K562 (cell line): ENCODE measurements around the gene FGF14. TPM values are rescaled to one million over a fixed set of nuclear protein-coding genes. Genes with fewer than 3 reads are reported as not detected.

Experiments
- ATAC-seq: fragments of 200-7000 bp; cut with Tn5 transposase; 3 replicates; pipeline ENCODE4 v1.9.1; 2020; ENCODE audit warnings: moderate library complexity
- BruUV-seq: library from RNA; stranded (reverse); fragments of 400-500 nt; replicated peaks from 2 replicates; lab custom pipeline; 2021; lab: Mats Ljungman, UMichigan
- CTCF ChIA-PET: fragments of 300-600 bp; formaldehyde crosslinking; extraction: SDS; loops from one replicate; lab custom pipeline; 2021; ENCODE audit warnings: low intra/inter-chr PET ratio; lab: Yijun Ruan, JAX
- POLR2A ChIA-PET: fragments of 300-600, 350-650 bp; sonication (Branson Sonifier 250); formaldehyde crosslinking; extraction: SDS; loops from one replicate; lab custom pipeline; 2021; ENCODE audit warnings: antibody characterized with exemption, inconsistent platforms; lab: Yijun Ruan, JAX
- DNase-seq, 4 experiments: peaks; one replicate each; pipeline versions ENCODE4 v3.0.0 to v3.0.0-alpha.2; 2011 to 2018; ENCODE audit warnings: low spot score in 3 of 4, mixed read lengths in 3 of 4; ENCODE audit errors: extremely low read depth in 1 of 4
- FAIRE-seq: peaks from 2 replicates; lab custom pipeline; 2011; peaks lifted over from hg19 to GRCh38; lab: Jason Lieb, UNC
- H2AFZ ChIP-seq: 2 replicates; pipeline ENCODE4 v1.6.0; 2011; ENCODE audit warnings: low read depth, low read length, control low read depth, inconsistent platforms
- H3K27ac ChIP-seq: fragments of 200-600 bp; 3 replicates; pipeline ENCODE4 v1.8.0; 2011; ENCODE audit warnings: low read depth, mild to moderate bottlenecking, control low read depth, inconsistent platforms, low read length, moderate library complexity, mixed read lengths; ENCODE audit errors: extremely low read depth
- H3K27me3 ChIP-seq, 2 experiments: fragments of 300-600 bp in 1 of 2; 2 replicates in 1 of 2; 3 replicates in 1 of 2; pipeline versions ENCODE4 v1.6.0 to v1.8.0; 2011; ENCODE audit warnings: inconsistent platforms in 2 of 2, low read length in 2 of 2, mild to moderate bottlenecking in 1 of 2, mixed read lengths in 1 of 2, moderate library complexity in 1 of 2; ENCODE audit not compliant: control insufficient read depth in 2 of 2, insufficient read depth in 2 of 2
- H3K36me3 ChIP-seq: fragments of 300-600 bp; 3 replicates; pipeline ENCODE4 v1.8.0; 2011; ENCODE audit warnings: mild to moderate bottlenecking, low read length, inconsistent platforms; ENCODE audit not compliant: control insufficient read depth, insufficient read depth
- H3K4me1 ChIP-seq, 2 experiments: fragments of 200-600 bp in 1 of 2; replicated peaks in 1 of 2; 2 replicates in 1 of 2; 3 replicates in 1 of 2; pipeline versions ENCODE4 v1.5.1 to v1.8.0; 2011; ENCODE audit warnings: inconsistent platforms in 2 of 2, low read length in 2 of 2, mild to moderate bottlenecking in 1 of 2, mixed read lengths in 1 of 2, moderate library complexity in 1 of 2; ENCODE audit not compliant: control insufficient read depth in 2 of 2, insufficient read depth in 2 of 2
- H3K4me2 ChIP-seq: 2 replicates; pipeline ENCODE4 v1.6.1; 2011; ENCODE audit warnings: low read length, control low read depth, inconsistent platforms, mixed read lengths; ENCODE audit not compliant: insufficient read depth
- H3K4me3 ChIP-seq: fragments of 200-600 bp; sonication (generic), shearing (Covaris generic); 2 replicates; pipeline ENCODE4 v1.5.1; 2016; ENCODE audit warnings: control low read depth, inconsistent platforms
- H3K79me2 ChIP-seq: fragments of 200-600 bp; 3 replicates; pipeline ENCODE4 v1.8.0; 2011; ENCODE audit warnings: low read length, inconsistent platforms; ENCODE audit not compliant: control insufficient read depth, insufficient read depth
- H3K9ac ChIP-seq, 2 experiments: 2 replicates each; pipeline versions ENCODE4 v1.6.0 to v1.6.1; 2011; ENCODE audit warnings: low read depth in 2 of 2, low read length in 2 of 2, control low read depth in 1 of 2, inconsistent platforms in 1 of 2, mild to moderate bottlenecking in 1 of 2, mixed read lengths in 1 of 2; ENCODE audit not compliant: insufficient read depth in 1 of 2
- H3K9me1 ChIP-seq: one replicate; pipeline ENCODE4 v1.6.0; 2011; ENCODE audit warnings: inconsistent platforms, mild to moderate bottlenecking, low read length, moderate library complexity; ENCODE audit not compliant: control insufficient read depth, insufficient read depth
- H3K9me3 ChIP-seq: replicated peaks from 2 replicates; pipeline ENCODE4 v1.5.1; 2011; ENCODE audit warnings: low read depth, low read length, inconsistent platforms; ENCODE audit not compliant: control insufficient read depth, insufficient read depth
- H4K20me1 ChIP-seq: replicated peaks from 2 replicates; pipeline ENCODE4 v1.6.1; 2011; ENCODE audit warnings: low read length, inconsistent platforms, mixed read lengths; ENCODE audit not compliant: control insufficient read depth, insufficient read depth
- GATA2 ChIP-seq: sonication (generic); formaldehyde crosslinking; IDR thresholded peaks from 2 replicates; pipeline ENCODE4 v1.4.0; 2020; ENCODE audit warnings: mild to moderate bottlenecking, missing genetic modification reagents
- RNF219 ChIP-seq: fragments of 250-450 bp; sonication (Bioruptor Pico); IDR thresholded peaks from 2 replicates; pipeline ENCODE4 v1.5.0; 2022; ENCODE audit warnings: mild to moderate bottlenecking
- SRF ChIP-seq, 2 experiments: fragments of 250-450, 450-650 bp in 1 of 2; sonication (Bioruptor Pico) in 1 of 2; sonication (generic) in 1 of 2; formaldehyde crosslinking; IDR thresholded peaks; 2 replicates each; pipeline versions ENCODE4 v1.5.0 to v1.5.1; 2020 to 2022; ENCODE audit warnings: mild to moderate bottlenecking in 1 of 2, missing genetic modification reagents in 1 of 2
- ZNF436 ChIP-seq: fragments of 250-450, 450-650 bp; sonication (Bioruptor Pico); formaldehyde crosslinking; IDR thresholded peaks from 2 replicates; pipeline ENCODE4 v1.7.0; 2020; ENCODE audit warnings: mild to moderate bottlenecking
- ZNF778 ChIP-seq: fragments of 450-650 bp; formaldehyde crosslinking; IDR thresholded peaks from 2 replicates; pipeline ENCODE4 v1.4.0; 2020; ENCODE audit warnings: mild to moderate bottlenecking, moderate library complexity
- WGBS: fragments of 100-300 bp; shearing (Covaris generic); methylation state at CpG from one replicate; pipeline ENCODE4 v1.1.6; 2016; ENCODE audit warnings: low coverage, mixed read lengths; ENCODE audit not compliant: insufficient coverage; ENCODE audit errors: missing lambda C conversion rate; 5-methylcytosine and 5-hydroxymethylcytosine counted together
- in situ Hi-C: fragments of 300-500 bp; cut with MboI; formaldehyde crosslinking; loops from 4 replicates; pipeline ENCODE4 v1.15.0; 2018; ENCODE audit warnings: inconsistent platforms, mixed read lengths
- intact Hi-C: fragments of 100-400 bp; cut with micrococcal nuclease; formaldehyde crosslinking; loops from 2 replicates; pipeline ENCODE4 v1.14.2; 2022
- microRNA-seq: library from miRNA; unstranded; fragments of <30 nt; microRNA quantifications from one replicate; pipeline ENCODE4, GENCODE V29; 2018; ENCODE audit warnings: borderline microRNAs expressed
- polyA plus RNA-seq, 8 experiments: library from polyadenylated mRNA; depleted of rRNA in 4 of 8; stranded (reverse) in 5 of 8; unstranded in 3 of 8; fragments of >200 nt; fragmentation: Nextera tagmentation in 2 of 8; fragmentation: Illumina TruSeq in 1 of 8; extraction: Ambion mirVana in 2 of 8; extraction: Trizol in 1 of 8; gene quantifications; 2 replicates each; pipeline versions ENCODE4 v1.2.1 to v1.2.3, GENCODE V29; 2011 to 2014; ENCODE audit warnings: inconsistent platforms in 1 of 8, missing spikeins in 1 of 8
- small RNA-seq: library from RNA; depleted of rRNA; stranded (forward); fragments of <200 nt; gene quantifications from one replicate; pipeline ENCODE3, GENCODE V24; 2014
- total RNA-seq, 7 experiments: library from RNA; depleted of rRNA in 6 of 7; stranded (reverse); fragments of >200 nt in 6 of 7; fragmentation: Illumina TruSeq in 2 of 7; extraction: Trizol in 2 of 7; gene quantifications; 2 replicates each; pipeline versions ENCODE4 v1.2.1 to v1.2.3, GENCODE V29; 2011 to 2021; ENCODE audit warnings: low replicate concordance in 1 of 7

FGF14 gene
- total and polyA plus RNA-seq, 9 of the 15 experiments (the other 6 are each of a cell fraction or from before 2014, with no cell fraction given) = not detected

DNA sequence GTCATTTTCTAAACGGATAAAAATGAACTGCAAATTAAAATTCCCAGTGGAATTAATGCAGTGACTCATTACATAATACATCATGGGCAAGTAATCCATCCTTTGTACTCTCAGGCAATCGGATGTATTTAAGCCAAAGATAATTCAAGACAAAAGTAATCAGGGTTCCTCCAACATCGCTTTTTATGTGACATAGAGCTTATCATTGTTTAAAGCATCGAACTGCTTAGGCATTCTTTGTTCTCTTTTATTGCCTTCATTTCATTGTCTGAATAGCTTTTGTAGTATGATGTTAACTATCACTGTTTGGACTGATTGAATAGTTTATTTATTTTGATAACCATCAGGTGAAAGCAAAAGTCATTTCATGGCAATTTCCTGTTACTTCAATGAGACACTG, 740.0 kb downstream of the FGF14 start:
- in situ Hi-C loops = no loop called here
- POLR2A ChIA-PET = no interaction called here
- no TSS peak for BruUV-seq

More for the DNA sequence above, 740.0 kb downstream of the FGF14 start:
- CTCF ChIA-PET = interaction anchor here (0.6 kb wide), 1 partner anchor 93 kb away, joined by 3 read pairs; no protein-coding TSS in a partner anchor
- no peak overlapping the region for H3K9ac ChIP-seq
- no peak overlapping the region for H3K27ac ChIP-seq
- H2AFZ ChIP-seq = no peak overlapping the region
- H3K27me3 ChIP-seq = no peaks in the 10 kb centered on the region
- H4K20me1 ChIP-seq = no peaks in the 10 kb centered on the region
- no peak overlapping the region for H3K4me2 ChIP-seq
- no peak for ATAC-seq
- no peak for FAIRE-seq
- DNase-seq = no peak
- TF ChIP-seq RNF219 (CRISPR knock-in tag) (no peak), SRF (CRISPR knock-in tag; IDR thresholded peaks at IDR 0.05) (no peak), ZNF778 (no peak), GATA2 (no peak), ZNF436 (CRISPR knock-in tag) (no peak)
- intact Hi-C loops = no loop called here
- H3K79me2 ChIP-seq = no peaks in the 10 kb centered on the region
- H3K9me1 ChIP-seq = no peaks in the 10 kb centered on the region
- no peaks in the 10 kb centered on the region for H3K36me3 ChIP-seq
- 8% methylated on average over 4 of the region's 4 CpGs for WGBS
- no peak overlapping the region for H3K4me3 ChIP-seq
- H3K4me1 ChIP-seq = no peaks in the 10 kb centered on the region
- H3K9me3 ChIP-seq = no peaks in the 10 kb centered on the region

Small RNA genes within 50 kb of the gene (microRNA-seq; reads per million reads assigned to microRNA genes)
- not detected for gene MIR2681
- gene MIR4705 = not detected

Small RNA genes within 50 kb of the gene (small RNA-seq; reads per million reads assigned to genes)
- not detected for gene MIR2681
- gene MIR4705 = not detected
- not detected for gene RNU1-24P
- not detected for gene RNY1P2
- not detected for gene RPL39P29

Other genes starting within 250 kb of the FGF14 start
- gene TPP2, start 194.9 kb upstream of the FGF14 start, total RNA-seq (2014; rRNA removed) = 42.3 and 47.5 TPM in 2 replicates
- gene TPP2, start 194.9 kb upstream of the FGF14 start, total RNA-seq (2014; rRNA removed; fragmentation: Illumina TruSeq; extraction: Trizol) = 83.8 and 88.3 TPM in 2 replicates
- gene TPP2, start 194.9 kb upstream of the FGF14 start, total RNA-seq (2015; rRNA removed; fragmentation: Illumina TruSeq; extraction: Trizol) = 72.2 and 74.3 TPM in 2 replicates
- 55.1 and 55.9 TPM in 2 replicates for gene TPP2, start 194.9 kb upstream of the FGF14 start, total RNA-seq (2021)
- 41.6 and 51.1 TPM in 2 replicates for gene TPP2, start 194.9 kb upstream of the FGF14 start, polyA plus RNA-seq (2011; rRNA removed)
- 67.7 and 87.7 TPM in 2 replicates for gene TPP2, start 194.9 kb upstream of the FGF14 start, polyA plus RNA-seq (2014; fragmentation: Illumina TruSeq; extraction: Trizol)
- gene TPP2, start 194.9 kb upstream of the FGF14 start, polyA plus RNA-seq (2014; fragmentation: Nextera tagmentation; extraction: Ambion mirVana) = 10 to 100 TPM; 18.8 to 25.8 TPM
- gene TPP2, start 194.9 kb upstream of the FGF14 start, polyA plus RNA-seq (2014; rRNA removed) = 57.7 and 73.0 TPM in 2 replicates